ENCODE results near the gene TSEN54.

- TF ChIP-seq CTCF (IDR thresholded peaks at IDR 0.05; ENCODE audit: insufficient read depth, low read length, poor library complexity, severe bottlenecking): no peak
- no peak for TF ChIP-seq EZH2phosphoT487 (conservative IDR thresholded peaks at IDR 0.05; ENCODE audit: low read length)
Measured at GRCh38 chr17:75468779-75469373, 47.5 kb upstream of the TSEN54 start.
